Loucy (cell line): ENCODE results near the gene HEPN1.

ENCODE experiments used
- CTCF ChIP-seq: fragments of 200-600 bp; sonication (generic); conservative IDR thresholded peaks from 2 replicates; pipeline ENCODE4 v1.5.1; 2014; ENCODE audit warnings: mild to moderate bottlenecking, antibody characterized with exemption, low read length
- EZH2phosphoT487 ChIP-seq: fragments of 200-600 bp; IDR thresholded peaks from 2 replicates; pipeline ENCODE4 v1.6.1; 2018; ENCODE audit warnings: antibody characterized with exemption, mild to moderate bottlenecking, moderate library complexity, borderline replicate concordance

GRCh38 chr11:124955035-124955434 is 36.0 kb downstream of the HEPN1 start:
- TF ChIP-seq EZH2phosphoT487 (no peak), CTCF (no peak)
